Smooth muscle cell (in vitro differentiated cells): ENCODE results near the gene RNF8. TPM values are rescaled to one million over a fixed set of nuclear protein-coding genes. Genes with fewer than 3 reads are reported as not detected.
"Not testable (repeated sequence)": the region's sequence is repeated elsewhere in the genome, so short reads cannot be mapped to it uniquely, and the experiment has no call there.

Experiments
- DNase-seq: peaks from one replicate; lab custom pipeline; 2025; ENCODE audit not compliant: unreplicated experiment; lab: John Stamatoyannopoulos, UW
- H2AFZ ChIP-seq: fragments of 200-600 bp; sonication (generic); 2 replicates; pipeline ENCODE4 v1.6.0; 2016; ENCODE audit warnings: antibody characterized with exemption, low read depth, mild to moderate bottlenecking
- H3F3A ChIP-seq: fragments of 200-600 bp; sonication (generic); 2 replicates; pipeline ENCODE4 v1.6.0; 2017; ENCODE audit warnings: antibody characterized with exemption, low read depth
- H3K27ac ChIP-seq: fragments of 200-600 bp; sonication (generic); 2 replicates; pipeline ENCODE4 v1.5.1; 2016; ENCODE audit warnings: low read depth, mild to moderate bottlenecking
- H3K27me3 ChIP-seq: fragments of 200-600 bp; sonication (generic); 2 replicates; pipeline ENCODE4 v1.6.1; 2016; ENCODE audit warnings: low read depth, mild to moderate bottlenecking
- H3K36me3 ChIP-seq: fragments of 200-600 bp; sonication (generic); 2 replicates; pipeline ENCODE4 v1.5.1; 2016; ENCODE audit warnings: low read depth
- H3K4me1 ChIP-seq: fragments of 200-600 bp; sonication (generic); 2 replicates; pipeline ENCODE4 v1.5.1; 2016; ENCODE audit warnings: low read depth
- H3K4me2 ChIP-seq: fragments of 200-600 bp; sonication (generic); 2 replicates; pipeline ENCODE4 v1.6.0; 2016; ENCODE audit warnings: mild to moderate bottlenecking
- H3K4me3 ChIP-seq: fragments of 200-600 bp; sonication (generic); 2 replicates; pipeline ENCODE4 v1.5.1; 2016; ENCODE audit warnings: mild to moderate bottlenecking
- H3K79me2 ChIP-seq: fragments of 200-600 bp; sonication (generic); 2 replicates; pipeline ENCODE4 v1.6.0; 2016; ENCODE audit warnings: low read depth, mild to moderate bottlenecking
- H3K9ac ChIP-seq: fragments of 200-600 bp; sonication (generic); 2 replicates; pipeline ENCODE4 v1.6.0; 2016; ENCODE audit warnings: low read depth
- H3K9me3 ChIP-seq: fragments of 200-600 bp; sonication (generic); replicated peaks from 2 replicates; pipeline ENCODE4 v1.5.1; 2016; ENCODE audit warnings: low read depth
- H4K20me1 ChIP-seq: fragments of 200-600 bp; sonication (generic); 2 replicates; pipeline ENCODE4 v1.6.0; 2016; ENCODE audit warnings: low read depth
- WGBS: methylation state at CpG from one replicate; pipeline ENCODE4 v1.1.7; 2016; ENCODE audit warnings: low lambda C conversion rate; 5-methylcytosine and 5-hydroxymethylcytosine counted together
- polyA plus RNA-seq: library from polyadenylated mRNA; unstranded; fragments of >200 nt; fragmentation: Nextera tagmentation; extraction: Ambion mirVana; gene quantifications from 2 replicates; pipeline ENCODE4 v1.2.1, GENCODE V29; 2016
- total RNA-seq: library from RNA; depleted of rRNA; stranded (reverse); fragments of >200 nt; gene quantifications from 2 replicates; pipeline ENCODE4 v1.2.3, GENCODE V29; 2014
- TF ChIP-seq, protein P1 (sequence below): fragments of 200-600 bp; sonication (generic); IDR thresholded peaks from 2 replicates; pipeline ENCODE4 v1.5.1; 2017; ENCODE audit warnings: borderline replicate concordance, mild to moderate bottlenecking, antibody characterized with exemption; ENCODE audit not compliant: insufficient read depth, poor library complexity, severe bottlenecking

Gene RNF8
- total and polyA plus RNA-seq, 2 experiments from 2014 or later, result 16.7 to 23.6 TPM

GRCh38 chr6:37399795-37400490, 46.2 kb downstream of the RNF8 start:
- Histone ChIP-seq H3K4me1 (no peaks in the 10 kb centered on the region), H3K27ac (no peak overlapping the region), H4K20me1 (no peaks in the 10 kb centered on the region), H3F3A (no peaks in the 10 kb centered on the region), H3K79me2 (no peaks in the 10 kb centered on the region), H3K4me2 (no peak overlapping the region), H3K4me3 (no peak overlapping the region), H3K9me3 (no peaks in the 10 kb centered on the region), H3K36me3 (no peaks in the 10 kb centered on the region), H3K27me3 (peaks cover 16% of the 10 kb centered on the region), H3K9ac (no peak overlapping the region), H2AFZ (no peak overlapping the region)
- 66% methylated on average over 4 of the region's 4 CpGs for WGBS
- TF ChIP-seq, protein P1, sequence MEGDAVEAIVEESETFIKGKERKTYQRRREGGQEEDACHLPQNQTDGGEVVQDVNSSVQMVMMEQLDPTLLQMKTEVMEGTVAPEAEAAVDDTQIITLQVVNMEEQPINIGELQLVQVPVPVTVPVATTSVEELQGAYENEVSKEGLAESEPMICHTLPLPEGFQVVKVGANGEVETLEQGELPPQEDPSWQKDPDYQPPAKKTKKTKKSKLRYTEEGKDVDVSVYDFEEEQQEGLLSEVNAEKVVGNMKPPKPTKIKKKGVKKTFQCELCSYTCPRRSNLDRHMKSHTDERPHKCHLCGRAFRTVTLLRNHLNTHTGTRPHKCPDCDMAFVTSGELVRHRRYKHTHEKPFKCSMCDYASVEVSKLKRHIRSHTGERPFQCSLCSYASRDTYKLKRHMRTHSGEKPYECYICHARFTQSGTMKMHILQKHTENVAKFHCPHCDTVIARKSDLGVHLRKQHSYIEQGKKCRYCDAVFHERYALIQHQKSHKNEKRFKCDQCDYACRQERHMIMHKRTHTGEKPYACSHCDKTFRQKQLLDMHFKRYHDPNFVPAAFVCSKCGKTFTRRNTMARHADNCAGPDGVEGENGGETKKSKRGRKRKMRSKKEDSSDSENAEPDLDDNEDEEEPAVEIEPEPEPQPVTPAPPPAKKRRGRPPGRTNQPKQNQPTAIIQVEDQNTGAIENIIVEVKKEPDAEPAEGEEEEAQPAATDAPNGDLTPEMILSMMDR, result no peak
- no peak for DNase-seq

DNA sequence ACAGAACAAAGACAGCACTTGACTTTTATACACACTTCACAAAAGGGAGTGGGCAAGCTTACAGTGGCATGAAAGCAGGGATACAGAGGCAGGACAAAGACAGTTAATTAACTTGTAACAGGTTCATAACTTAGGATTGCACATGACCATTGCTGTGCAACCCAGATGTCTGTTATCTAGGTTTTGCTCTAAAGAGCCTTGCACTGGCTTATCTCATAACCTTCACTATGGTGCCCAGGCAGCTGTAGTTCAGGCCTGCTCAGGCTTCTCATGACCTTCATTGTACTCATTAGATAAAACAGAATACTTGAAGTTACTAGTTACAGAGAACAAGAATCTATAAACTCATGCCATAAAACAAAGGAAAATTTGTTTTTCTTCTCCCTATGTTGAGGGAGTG, 47.9 kb downstream of the RNF8 start:
- not testable (repeated sequence) for H3K9me3 ChIP-seq, H3K36me3 ChIP-seq, H3K9ac ChIP-seq, H3F3A ChIP-seq, DNase-seq, H3K4me2 ChIP-seq, H2AFZ ChIP-seq, H3K4me1 ChIP-seq, H3K4me3 ChIP-seq, H4K20me1 ChIP-seq, H3K27ac ChIP-seq, H3K79me2 ChIP-seq
- H3K27me3 ChIP-seq, result peaks cover 16% of the 10 kb centered on the region

DNA sequence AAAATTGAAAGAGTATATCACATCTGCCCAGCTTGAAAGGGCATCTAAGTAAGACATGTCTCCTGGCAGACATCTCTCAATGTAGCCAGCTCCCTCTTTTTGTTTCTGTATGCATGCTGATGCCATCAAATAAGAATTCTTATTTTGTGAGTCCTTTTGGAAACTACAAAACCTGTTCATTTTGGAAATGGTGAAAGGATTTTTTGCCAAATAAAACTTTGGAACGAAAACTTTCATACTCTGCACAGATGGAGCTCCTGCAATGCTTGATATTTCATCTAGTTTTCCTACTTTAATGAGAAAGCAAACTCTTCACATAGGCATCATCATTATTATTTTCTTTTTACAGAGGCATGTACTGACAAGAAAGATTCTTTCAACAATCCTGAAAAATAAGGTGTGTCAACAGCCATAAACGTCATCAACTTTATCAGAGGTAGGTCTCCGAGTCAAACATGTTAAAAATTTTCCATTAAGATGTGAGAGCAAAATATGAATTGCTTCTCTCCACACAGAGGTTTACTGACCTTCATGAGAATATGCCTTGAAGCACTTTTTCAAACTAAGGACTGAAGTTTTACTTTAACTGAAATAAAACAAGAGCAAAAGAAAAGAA, 53.1 kb downstream of the RNF8 start:
- no peak overlapping the region for H3K9ac ChIP-seq
- H3K36me3 ChIP-seq, result no peaks in the 10 kb centered on the region
- TF ChIP-seq, protein P1, result no peak
- H3K4me2 ChIP-seq, result no peak overlapping the region
- 70% methylated on average over 3 of the region's 3 CpGs for WGBS
- no peaks in the 10 kb centered on the region for H3K79me2 ChIP-seq
- no peaks in the 10 kb centered on the region for H3F3A ChIP-seq
- no peak for DNase-seq
- H3K4me3 ChIP-seq, result no peak overlapping the region
- H3K27me3 ChIP-seq, result peaks cover 5% of the 10 kb centered on the region
- H3K9me3 ChIP-seq, result no peaks in the 10 kb centered on the region
- no peak overlapping the region for H2AFZ ChIP-seq
- no peaks in the 10 kb centered on the region for H4K20me1 ChIP-seq
- no peak overlapping the region for H3K27ac ChIP-seq
- no peaks in the 10 kb centered on the region for H3K4me1 ChIP-seq

DNA sequence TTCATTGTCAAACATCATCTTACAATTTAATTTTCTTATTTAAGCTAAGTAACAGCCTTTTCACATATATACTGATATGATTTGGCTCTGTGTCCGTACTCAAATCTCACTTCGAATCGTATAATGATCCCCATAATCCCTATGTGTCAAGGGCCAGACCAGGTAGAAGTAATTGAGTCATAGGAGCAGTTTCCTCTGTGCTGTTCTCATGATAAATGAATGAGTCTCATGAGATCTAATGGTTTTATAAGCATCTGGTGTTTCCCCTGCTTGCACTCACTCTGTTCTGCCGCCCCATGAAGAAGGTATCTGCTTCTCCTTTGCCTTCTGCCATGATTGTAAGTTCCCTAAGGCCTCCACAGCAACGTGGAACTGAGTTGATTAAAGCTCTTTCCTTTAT, 54.2 kb downstream of the RNF8 start:
- no peak overlapping the region for H2AFZ ChIP-seq
- H3K27me3 ChIP-seq, result peaks cover 5% of the 10 kb centered on the region
- H3K9me3 ChIP-seq, result no peaks in the 10 kb centered on the region
- no peak overlapping the region for H3K9ac ChIP-seq
- H3F3A ChIP-seq, result no peaks in the 10 kb centered on the region
- no peaks in the 10 kb centered on the region for H3K4me1 ChIP-seq
- no peak overlapping the region for H3K27ac ChIP-seq
- 78% methylated on average over 5 of the region's 5 CpGs for WGBS
- no peaks in the 10 kb centered on the region for H3K36me3 ChIP-seq
- no peak overlapping the region for H3K4me3 ChIP-seq
- DNase-seq, result no peak
- TF ChIP-seq, protein P1, result no peak
- no peaks in the 10 kb centered on the region for H3K79me2 ChIP-seq
- no peak overlapping the region for H3K4me2 ChIP-seq
- no peaks in the 10 kb centered on the region for H4K20me1 ChIP-seq
